Fibroblast of gingiva (primary cell): Measurements from ENCODE around the gene RALGDS.
"Not testable (repeated sequence)": the region's sequence is repeated elsewhere in the genome, so short reads cannot be mapped to it uniquely, and the experiment has no call there.

ENCODE experiments used
- DNase-seq: peaks from one replicate; pipeline ENCODE4 v3.0.0-alpha.2; 2011; ENCODE audit warnings: low read depth

RALGDS gene

DNA sequence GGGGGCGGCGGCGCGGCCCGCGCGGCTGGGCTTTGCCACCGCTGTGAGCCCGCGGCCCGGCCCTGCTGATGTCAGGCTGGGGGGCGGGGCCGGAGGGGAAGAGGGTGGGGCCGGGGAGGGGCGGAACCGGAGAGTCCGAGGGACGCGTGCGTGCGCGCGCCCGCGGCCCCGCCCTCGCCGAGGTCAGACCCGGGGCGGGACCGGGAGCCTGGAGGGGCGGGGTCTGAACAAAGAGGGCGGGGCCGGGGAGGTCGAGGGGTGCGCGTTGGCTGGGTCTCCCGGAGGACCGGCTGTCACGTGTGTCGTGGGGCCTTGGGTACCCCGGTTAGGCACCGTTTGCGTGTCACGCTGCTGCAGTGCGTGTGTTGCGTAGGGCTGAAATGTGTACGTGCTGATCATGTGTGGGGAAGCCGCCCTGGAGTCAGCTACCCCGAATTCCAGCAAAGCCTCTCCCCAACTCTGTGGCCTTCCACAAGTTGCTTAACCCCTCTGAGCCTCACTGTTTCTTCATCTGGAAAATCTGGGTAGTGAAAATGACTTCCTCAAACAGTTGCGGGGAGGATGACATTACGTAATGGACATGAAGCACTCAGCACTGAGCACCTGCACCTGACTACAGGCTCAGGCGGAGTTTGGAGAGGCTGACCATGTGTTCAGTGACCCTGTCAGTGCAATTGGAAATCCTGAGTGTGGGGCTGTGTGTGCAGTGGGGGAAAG lies at the start of gene RALGDS:
RALGDS (minus strand) TSS at position 43 of the 717 bp plus-strand sequence. CDS start 86 bp downstream, outside the sequence.
- DNase-seq = peak; percentile 82

DNA sequence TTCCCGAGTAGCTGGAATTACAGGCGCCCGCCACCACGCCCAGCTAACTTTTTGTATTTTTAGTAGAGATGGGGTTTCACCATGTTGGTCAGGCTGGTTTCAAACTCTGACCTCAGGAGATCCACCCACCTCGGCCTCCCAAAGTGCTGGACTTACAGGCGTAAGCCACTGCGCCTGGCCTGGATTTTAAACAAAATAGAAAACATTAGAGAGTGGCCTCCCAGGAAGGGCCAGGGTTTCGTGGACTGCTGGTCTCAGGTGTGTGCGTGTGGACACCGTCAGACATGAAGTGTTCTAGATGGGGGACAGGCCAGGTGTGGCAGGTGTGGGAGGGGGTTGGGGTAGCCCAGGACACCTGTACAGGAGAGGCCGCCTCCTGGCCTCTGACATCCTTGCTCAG lies 49.7 kb upstream of the RALGDS start:
- no peak for DNase-seq

DNA sequence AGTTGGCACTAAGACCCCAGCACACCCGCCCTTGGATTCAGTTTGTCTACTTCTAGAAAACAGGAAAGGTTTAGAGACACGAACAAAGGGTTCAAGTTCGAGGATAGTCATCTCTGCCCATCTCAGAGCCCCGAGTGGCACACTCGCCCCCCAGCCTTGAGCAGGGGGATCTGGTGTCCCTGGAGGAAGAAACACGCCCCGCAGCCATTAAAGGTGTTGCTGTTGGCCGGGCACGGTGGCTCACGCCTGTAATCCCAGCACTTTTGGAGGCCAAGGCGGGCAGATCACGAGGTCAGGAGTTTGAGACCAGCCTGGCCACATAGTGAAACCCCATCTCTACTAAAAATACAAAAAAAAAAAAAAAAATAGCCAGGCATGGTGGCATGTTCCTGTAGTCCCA lies 48.6 kb upstream of the RALGDS start:
- DNase-seq = not testable (repeated sequence)

- DNase-seq = no peak
Measured at GRCh38 chr9:133169102-133169501, 48.1 kb upstream of the RALGDS start.

DNA sequence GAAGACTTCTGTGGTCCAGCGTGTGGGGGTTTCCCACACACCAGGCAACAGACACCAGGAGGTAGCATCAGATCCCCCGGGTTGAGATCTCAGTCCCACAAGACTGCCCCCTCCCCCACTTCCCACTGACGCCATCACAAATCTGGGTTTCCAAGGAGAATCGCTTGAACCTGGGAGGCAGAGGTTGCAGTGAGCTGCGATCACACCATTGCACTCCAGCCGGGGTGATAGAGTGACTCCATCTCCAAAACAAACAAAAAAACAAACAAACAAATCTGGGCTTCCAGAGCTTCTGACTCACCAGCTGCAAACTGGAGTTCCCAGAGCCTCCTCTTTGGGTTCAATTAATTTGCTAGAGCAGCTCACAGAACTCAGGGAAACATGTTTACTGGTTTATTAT lies 47.4 kb upstream of the RALGDS start:
- no peak for DNase-seq

GRCh38 chr9:133167769-133168168 lies 46.7 kb upstream of the RALGDS start:
- DNase-seq = no peak

DNA sequence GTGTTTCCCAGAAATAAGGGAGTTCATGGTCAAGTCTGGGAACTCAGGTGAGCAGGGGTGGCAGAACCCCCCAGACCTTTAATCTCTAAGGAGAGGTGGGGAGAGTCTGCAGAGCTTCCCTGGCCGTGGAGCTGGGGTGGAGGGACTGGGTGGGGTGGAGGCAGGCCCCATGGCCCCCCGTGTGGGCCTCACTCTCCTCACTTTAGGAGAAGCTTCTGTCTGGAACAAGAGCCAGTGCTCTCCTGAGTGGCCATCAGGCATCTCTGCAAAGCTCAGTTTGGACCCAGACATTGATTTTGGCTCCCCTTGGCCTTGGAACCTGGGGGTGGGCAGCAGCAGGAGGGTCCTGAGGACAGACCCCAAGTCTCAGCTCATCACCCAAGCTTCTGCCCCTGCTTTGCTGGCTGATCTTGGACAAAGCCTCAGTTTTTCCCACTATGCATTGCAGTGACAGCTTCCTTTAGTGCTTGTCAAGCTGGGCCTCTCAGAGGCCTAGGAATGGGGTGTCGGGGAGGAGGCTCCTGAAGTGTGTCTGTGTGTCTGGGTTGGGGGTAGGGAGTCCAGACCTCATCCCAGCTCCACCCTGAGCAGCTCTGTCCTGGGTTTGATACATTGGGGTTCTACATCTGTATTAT lies 46.2 kb upstream of the RALGDS start:
- DNase-seq = no peak

GRCh38 chr9:133166392-133166791 lies 45.4 kb upstream of the RALGDS start:
- no peak for DNase-seq

- DNase-seq = no peak
Measured at GRCh38 chr9:133165452-133165730, 44.4 kb upstream of the RALGDS start.

- no peak for DNase-seq
Measured at GRCh38 chr9:133164191-133164590, 43.2 kb upstream of the RALGDS start.

- DNase-seq = no peak
Measured at GRCh38 chr9:133163504-133164172, 42.6 kb upstream of the RALGDS start, which contains the start of gene GBGT1. GBGT1 (minus strand) TSS chr9:133163914; CDS start chr9:133162412, 1,502 bp downstream.

- DNase-seq = no peak
Measured at GRCh38 chr9:133162861-133163503, 41.9 kb upstream of the RALGDS start.

- no peak for DNase-seq
Measured at GRCh38 chr9:133161547-133161950, 40.5 kb upstream of the RALGDS start.

DNA sequence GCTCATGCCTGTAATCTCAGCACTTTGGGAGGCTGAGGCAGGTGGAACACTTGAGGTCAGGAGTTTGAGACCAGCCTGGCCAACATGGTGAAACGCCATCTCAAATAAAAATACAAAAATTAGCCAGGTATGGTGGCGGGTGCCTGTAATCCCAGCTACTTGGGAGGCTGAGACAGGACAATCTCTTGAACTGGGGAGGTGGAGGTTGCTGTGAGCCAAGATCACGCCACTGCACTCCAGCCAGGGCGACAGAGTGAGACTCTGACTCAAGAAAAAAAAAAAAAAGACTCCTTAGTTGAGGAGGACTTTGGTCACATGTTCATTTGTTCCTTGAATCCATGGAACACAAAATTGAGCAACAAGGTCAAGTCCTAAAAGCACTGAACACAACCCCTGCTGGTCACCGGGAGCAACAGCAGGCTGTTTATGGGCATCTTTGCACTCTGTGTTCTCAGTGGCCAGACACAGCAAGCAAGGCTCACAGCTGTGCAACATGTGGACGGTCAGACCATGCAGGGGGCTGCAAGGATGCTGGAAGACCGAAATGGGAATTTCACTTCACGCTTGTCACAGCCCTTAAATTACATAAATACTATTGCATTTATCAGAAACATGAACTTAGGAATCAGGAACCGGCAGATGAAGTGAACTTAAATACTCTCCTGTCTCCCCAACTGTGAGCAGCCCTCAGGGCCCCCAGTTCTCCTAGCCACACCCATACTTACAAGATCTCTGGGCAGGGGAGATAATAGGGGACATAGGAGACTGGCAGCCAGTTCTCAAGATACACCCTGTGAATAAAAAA lies 39.9 kb upstream of the RALGDS start:
- DNase-seq = peak; percentile 82

- DNase-seq = no peak
Measured at GRCh38 chr9:133158695-133159094, 37.7 kb upstream of the RALGDS start.

DNA sequence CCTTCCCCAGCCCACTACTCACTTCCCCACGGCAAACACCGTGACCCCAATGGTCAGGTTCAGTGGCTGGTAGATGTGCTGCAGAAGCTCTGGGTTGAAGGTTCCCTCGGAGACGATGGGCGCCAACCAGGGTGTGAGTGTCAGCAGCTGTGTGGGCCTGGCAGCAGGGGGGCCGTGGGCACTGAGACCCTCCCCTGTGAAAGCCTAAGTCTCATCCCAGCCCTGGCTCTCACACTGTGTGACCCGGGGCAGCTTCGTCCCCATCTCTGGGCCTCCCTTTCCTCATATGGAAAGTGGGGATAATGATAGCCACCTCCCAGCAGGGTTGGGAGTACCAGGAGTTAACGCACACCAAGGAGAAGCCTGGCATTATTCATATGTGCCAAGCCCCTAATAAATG lies 34.1 kb upstream of the RALGDS start:
- DNase-seq = no peak

DNA sequence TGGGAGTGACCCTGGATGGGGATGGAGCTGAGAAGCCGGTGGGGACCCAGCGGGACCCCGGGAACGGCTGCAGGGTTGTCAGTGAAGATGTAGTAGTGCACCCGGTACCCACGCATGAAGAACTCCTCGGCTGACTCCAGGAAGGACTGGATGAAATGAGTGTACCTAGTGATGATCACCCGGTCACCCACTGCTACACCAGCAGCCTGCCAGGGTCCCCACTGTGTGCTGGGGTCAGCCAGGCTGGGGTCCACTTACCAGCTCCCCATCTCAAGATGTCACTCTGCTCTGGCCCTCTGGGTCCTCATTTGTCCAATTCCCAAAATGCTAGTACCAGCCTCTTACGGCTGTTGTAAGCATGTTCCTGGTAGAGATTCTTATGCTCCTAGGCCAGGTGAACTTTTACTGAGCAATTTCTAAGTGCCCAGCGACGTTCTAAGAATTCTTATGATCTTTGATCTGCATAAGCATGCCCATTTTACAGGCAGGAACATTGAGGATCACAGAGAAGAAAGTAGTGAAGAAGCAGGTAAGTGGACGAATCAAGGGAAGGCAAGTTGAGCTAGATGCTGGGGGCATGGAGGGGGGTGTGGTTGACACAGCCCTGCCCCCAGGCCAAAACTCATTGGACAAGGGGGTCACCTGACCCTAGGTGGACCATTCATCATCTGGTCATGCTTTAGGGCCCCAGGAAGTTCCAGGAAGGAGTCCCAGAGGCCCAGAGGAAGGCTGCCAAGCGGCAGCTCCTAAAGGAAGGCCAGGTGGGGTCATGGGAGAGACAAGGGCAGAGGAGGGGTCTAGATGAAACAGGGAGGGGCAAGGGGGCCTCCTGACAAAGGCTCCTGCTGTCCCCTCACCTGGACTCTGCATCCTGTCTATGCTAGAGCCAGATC lies 33.3 kb upstream of the RALGDS start:
- DNase-seq = no peak

- DNase-seq = no peak
Measured at GRCh38 chr9:133153227-133154096, 32.4 kb upstream of the RALGDS start.

- DNase-seq = no peak
Measured at GRCh38 chr9:133151601-133152525, 30.8 kb upstream of the RALGDS start.
